NCI-H2171 (cell line): ENCODE results near the gene MEGF10.
"Not testable (repeated sequence)": the region's sequence is repeated elsewhere in the genome, so short reads cannot be mapped to it uniquely, and the experiment has no call there.

ENCODE experiments used
- DNase-seq: peaks from one replicate; lab custom pipeline; 2025; lab: John Stamatoyannopoulos, UW

MEGF10 gene

DNA sequence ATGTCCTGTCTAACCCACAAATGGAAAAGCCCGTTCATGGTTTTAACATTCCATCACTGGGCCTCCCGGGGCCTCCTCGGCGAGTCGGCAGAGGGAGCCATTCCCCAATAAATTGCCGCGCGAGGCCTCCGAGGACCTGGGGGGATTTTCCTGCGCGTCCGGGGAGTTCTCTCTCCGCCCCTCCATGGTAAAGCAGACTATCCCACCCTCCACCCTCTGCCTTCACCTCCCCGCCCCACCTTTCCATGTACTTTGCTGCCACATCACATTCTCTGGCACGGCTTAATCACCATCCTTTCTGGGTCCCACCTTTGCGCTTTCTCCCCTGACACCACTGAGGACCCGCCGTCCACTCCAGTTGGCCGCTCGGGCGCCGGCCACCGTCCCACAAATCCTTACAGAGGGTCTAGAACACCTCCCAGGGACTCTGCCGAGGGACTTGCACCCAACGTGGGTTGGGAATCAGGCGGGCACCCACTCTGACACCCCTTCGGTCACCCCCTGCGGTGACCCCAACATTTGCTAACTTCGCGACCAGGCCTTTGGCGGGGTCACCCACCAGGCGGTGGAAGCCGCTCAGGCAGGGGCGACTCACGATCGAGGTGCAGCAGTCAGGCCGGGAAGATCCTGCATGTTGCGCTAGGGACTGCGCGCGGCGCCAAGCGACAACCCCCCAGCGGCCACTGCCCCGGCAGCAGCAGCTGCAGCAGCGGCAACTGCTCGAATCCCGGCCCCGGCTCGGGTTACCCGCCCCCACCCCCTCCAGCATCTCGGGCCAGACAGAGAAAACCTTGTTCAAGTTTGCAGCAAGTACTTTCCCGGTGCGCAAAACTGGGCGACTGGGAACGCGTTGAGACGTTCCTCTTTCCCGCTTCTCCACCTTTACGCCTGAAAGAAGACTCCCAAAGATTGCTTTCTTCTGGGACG, at the start of gene MEGF10:
TSS of gene MEGF10 (plus strand) at position 778 of the 927 bp plus-strand sequence. CDS start 40,513 bp downstream, outside the sequence.
- DNase-seq = peak; percentile 40

DNA sequence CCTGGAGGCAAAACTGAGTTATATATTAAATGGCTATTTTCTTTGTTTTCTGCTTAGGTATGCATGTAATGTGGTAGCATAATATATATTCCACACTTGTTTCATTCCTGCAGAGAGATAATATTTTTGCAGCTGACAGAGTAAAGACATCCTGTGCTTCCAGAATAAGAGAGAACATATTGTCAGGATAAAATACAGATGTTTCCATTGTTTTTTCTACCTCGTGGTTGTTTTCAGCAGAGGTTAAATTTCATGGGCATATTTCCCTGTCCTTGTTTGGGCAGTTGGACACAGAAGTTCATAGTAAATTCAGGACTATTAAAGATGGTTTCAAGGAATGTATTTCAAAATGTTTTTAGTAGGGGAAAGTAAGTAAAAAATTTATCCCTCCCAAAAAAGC, 47.6 kb upstream of the MEGF10 start:
- DNase-seq = no peak

DNA sequence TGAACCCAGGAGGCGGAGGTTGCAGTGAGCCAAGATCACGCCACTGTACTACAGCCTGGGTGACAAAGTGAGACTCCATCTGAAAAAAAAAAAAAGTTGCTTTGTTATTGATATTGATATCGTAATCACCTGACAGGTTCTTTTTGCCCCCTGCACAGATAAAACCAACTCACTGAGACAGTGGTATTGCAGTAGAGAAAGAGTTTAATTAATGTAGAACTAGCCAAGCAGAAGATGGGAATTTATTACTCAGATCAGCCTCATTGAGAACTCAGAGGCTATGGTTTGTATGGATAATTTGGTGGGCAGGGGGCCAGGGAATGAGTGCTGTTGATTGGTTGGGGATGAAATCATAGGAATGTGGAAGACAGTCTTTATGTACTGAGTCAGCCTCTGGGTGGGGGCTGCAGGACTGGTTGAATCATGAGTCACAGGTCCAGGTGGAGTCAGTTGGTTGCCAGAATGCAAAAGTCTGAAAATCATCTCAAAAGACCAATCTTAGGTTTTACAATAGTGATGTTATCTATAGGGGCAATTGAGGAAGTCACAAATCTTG, 35.8 kb upstream of the MEGF10 start:
- DNase-seq = no peak

DNA sequence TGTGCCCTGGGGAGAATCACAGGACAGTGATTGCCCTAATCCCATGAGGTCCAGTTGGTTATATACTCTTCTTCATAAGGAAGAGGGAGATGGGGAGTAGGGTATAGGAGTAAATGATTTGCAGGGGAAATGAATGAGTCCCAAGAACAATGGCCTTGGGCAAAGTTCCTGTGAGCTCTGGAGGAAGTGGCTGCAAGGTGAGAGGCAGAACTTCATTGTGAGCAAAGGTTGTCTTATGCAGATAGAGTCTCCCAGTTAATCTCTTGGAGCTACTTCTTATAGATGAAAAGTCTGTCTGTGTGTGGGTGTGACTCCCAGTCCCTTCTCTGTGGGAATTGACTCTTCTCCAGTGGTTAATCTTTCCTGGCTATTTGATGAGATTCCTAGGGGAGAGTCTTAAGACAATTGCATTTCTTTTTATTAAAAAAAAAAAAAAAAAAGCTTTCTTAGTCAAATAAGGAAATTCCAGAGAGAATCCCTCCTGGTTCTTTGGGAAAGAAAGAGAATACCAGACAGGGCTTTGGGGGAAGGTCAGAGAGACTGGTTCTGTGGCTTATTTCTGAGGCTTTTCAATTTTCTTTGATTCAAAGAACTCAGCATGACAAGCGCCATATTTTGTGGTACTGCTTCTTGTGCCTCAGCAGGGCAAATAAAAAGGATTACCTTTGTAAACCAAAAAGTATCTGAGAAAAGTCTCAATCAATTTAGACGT, 33.6 kb upstream of the MEGF10 start:
- DNase-seq = no peak

DNA sequence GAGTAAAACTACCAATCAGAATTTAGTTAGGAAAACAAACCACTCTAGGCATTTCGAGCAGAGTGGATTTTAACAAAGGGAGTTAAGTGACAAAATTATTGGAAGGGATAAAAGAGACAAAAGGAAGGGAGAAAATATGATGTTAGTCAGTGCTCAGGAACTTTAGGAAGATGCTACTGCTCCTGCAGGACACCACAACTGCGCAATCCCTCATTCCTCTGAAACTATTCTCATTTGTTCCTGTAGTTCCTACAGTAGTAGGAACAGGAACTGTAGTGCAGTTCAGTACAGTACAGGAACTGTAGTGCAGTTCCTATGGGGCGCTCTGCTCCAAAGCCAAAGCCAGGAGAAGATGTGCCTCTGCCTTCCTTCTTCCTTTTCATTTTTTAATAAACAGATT, 29.9 kb upstream of the MEGF10 start:
- DNase-seq = no peak

DNA sequence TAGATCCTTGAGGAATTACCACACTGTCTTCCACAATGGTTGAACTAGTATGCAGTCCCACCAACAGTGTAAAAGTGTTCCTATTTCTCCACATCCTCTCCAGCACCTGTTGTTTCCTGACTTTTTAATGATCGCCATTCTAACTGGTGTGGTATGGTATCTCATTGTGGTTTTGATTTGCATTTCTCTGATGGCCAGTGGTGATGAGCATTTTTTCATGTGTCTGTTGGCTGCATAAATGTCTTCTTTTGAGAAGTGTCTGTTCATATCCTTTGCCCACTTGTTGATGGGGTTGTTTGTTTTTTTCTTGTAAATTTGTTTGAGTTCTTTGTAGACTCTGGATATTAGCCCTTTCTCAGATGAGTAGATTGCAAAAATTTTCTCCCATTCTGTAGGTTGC, 25.1 kb upstream of the MEGF10 start:
- not testable (repeated sequence) for DNase-seq

DNA sequence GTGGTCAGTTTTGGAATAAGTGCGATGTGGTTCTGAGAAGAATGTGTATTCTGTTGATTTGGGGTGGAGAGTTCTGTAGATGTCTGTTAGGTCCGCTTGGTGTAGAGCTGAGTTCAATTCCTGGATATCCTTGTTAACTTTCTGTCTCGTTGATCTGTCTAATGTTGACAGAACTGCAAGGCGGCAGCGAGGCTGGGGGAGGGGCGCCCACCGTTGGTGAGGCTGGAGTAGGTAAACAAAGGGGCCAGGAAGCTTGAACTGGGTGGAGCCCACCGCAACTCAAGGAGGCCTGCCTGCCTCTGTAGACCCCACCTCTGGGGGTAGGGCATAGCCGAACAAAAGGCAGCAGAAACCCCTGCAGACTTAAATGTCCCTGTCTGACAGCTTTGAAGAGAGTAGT, 22.3 kb upstream of the MEGF10 start:
- DNase-seq = not testable (repeated sequence)

DNA sequence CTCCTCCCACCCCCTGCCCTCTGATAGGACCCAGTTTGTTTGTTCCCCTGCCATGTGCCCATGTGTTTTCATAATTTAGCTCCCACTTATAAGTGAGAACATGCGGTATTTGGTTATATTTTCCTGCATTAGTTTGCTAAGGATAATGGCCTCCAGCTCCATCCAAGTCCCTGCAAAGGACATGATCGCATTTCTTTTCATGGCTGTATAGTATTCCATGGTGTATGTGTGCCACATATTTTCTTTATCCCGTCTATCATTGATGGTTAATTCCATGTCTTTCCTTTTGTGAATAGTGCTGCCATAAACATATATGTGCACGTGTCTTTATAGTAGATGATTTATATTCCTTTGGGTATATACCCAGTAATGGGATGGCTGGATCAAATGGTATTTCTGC, 19.9 kb upstream of the MEGF10 start:
- not testable (repeated sequence) for DNase-seq

DNA sequence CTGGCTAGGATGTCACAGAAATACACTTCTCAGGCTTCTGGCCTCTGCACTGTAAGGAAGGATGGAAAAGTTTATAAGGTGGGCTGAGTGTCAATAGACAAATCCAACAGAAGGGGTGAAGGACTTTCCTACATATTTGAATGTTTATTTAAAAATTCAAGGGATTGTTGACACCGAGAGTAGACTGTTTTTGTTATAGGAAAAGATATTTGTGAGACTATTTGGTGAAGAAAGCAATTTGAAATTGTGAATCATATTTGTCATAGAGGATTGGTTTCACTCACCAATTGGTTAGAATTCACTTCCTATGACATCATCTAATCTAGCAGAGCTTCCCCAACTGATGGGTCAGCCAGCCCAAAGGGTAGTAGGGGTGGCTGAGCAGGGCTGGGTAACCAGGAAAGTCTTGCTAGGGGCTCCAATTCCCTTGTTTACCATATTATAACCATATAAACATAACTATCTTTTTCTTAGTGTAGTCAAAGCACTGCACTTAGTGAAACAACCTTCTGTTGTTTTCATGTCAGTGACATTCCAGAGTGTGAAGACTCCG, 14.9 kb upstream of the MEGF10 start:
- no peak for DNase-seq

DNA sequence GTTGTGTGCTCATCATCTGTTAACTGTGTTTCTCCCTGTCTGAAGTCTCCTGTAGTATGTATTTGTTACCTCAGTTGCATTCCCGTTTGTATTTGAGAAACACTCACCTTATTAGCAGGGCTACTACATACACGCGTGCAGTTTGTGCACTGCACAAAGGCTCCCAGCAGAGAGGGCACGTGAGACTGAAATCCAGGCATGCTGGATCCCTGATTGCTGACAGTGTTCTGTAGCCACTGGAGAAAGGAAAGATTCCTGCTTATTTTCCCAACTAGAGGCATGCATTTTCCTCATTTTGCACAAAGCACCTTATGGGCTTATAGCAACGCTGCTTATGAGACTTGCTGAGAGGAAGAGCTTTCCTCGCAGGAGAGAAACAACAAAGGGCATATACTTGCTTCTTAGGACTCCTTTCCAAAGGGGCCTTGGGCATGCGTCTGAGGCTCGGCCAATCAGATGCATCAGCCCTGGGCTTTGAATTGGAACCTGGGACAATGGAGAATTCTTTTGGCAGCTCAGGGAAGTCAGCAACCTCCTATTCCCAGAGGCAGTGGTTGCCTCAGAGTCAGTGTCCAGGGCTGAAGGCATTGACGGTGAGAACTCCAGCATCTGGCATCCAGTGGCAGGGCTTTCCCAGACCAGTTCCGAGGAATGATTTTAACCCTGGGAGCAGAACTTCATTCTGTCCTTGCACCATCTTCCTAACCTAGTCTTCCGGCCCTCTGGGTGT, 9.9 kb upstream of the MEGF10 start:
- no peak for DNase-seq

DNA sequence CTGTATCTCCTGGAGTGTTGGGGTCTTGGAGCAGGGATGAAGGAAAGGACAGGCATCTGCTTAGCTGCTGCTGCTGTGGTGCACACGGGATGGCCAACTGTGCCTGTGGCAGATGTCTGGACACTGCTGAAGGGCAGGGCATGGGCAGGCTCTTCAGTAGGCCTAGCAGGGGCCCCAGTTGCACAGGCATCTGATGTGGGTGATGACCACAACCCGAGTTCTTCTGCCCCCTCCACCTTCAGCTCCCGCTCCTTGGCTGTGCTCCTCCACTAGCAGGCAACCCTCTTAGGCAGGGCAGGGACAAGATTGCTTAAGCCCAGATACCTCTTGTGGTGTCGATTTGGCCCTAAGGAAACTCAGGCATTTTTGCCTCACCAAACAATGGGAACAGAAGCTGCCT, 9.0 kb upstream of the MEGF10 start:
- no peak for DNase-seq

DNA sequence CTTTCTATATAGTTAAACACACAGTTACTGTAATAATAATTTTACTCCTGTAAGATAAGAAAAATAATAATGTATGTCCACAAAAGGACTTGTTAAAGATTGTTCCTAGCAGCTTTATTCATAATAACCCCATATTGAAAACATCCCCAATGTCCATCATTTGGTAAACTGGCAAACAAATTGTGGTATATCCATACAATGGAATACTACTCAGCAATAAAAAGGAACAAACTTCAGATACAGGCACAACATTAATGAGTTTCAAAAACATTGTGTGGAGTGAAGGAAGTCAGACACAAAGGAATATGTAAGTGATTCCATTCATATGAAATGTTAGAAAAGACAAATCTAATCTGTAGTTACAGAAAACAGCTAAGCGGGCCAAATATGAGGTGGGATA, 1.9 kb upstream of the MEGF10 start:
- DNase-seq = no peak

DNA sequence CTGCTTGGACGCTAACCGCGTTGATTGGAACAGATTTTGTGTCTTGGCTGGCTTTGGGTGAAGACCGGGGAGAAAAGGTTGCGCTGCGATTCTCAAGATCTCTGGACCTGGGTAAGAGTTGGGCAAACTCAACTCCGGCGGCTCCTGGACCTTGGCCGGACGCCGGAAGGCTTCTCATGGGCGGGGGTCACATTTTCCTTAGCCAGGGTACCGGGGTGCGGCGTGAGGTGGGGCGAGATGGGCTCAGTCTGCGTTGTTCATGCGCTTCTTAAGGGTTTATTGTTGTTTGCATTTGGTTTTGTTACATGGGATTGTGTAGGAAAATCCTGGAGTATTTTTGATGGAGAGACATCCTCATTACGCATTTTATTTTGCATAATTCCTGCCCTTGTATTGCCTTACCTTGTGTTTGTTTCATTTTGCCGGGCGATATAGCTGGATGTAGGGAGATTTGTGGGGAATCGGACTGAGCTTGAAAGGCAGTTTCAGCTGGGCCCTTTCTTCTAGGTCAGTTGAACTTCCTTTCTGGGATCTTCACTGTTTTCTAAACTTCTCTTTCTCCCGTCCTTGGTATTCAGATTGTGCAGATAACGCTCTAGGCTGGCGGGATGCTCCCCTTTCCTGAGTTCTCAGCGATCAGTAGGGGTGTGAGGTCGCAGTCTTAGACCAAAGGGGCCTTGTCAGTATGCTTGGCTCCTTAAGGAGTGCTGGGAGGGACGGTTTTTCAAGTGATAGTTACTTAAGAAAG, 524 bp downstream of the MEGF10 start:
- DNase-seq = no peak

DNA sequence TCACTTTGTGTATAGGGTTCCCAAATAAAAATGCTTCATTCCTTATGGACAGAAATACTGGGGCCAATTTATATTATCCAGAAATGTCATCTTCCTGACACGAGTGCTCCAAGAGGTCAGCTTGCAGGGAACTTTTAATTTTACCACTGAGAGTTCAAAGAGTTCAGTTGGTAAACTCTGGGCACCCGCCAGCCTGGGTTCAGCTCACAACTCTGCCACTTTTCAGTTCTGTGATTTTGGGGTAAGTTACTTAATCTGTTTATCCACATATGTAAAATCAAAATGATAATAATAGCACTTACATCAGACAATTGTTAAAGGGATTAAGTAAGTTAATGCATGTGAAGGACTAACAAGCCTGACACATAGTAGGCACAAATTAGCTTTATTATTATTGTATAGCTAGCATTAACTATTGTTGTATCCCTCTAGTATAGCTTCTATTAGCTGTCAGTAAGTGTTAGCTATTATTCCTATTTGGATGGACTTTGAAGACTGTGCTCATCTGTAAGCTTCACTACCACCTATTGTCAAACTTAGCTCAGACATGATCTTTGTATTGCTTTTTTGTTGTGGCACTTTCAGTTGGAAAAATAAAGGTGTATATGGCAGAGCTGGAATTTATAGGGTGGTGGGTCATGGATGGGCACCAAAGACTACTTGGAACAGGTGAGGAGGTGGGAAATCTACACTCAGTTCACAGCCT, 1.6 kb downstream of the MEGF10 start:
- DNase-seq = no peak

DNA sequence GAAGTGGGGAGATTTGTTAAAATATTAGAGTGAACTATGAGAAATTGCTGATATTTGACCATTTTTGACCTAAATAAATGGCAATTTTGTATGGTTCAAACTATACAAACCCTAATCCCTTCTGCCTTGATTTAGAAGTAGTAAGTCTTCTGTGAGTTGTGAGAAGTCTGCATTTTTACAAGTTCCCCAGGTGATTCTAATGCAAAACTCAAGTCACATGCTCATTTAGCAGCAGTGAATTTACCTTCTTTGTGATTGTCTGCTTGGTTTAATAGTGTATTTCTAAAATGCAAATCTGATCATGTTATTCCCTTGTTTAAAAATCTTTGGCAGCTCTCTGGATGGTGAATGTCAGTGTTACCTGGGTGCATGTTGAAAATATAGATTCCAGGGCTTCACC, 2.8 kb downstream of the MEGF10 start:
- DNase-seq = no peak

DNA sequence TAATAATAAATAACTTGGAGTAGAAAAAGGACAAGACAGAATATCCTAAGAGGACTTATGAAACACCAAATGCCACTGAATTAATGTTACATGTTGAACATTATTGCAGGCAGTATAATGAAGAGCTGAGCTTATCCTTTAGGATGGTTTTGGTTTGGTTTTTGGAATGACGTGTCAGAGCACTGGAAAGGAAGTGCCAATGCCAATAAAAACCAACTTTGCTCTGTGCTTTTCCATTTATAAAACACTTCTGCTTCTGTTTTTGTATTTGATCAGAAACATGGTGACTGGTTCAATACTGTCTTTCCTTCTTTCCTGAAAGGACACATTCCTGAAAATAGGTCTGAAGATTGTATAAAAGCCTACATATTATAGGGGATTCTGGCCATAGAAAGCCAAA, 4.2 kb downstream of the MEGF10 start:
- no peak for DNase-seq

DNA sequence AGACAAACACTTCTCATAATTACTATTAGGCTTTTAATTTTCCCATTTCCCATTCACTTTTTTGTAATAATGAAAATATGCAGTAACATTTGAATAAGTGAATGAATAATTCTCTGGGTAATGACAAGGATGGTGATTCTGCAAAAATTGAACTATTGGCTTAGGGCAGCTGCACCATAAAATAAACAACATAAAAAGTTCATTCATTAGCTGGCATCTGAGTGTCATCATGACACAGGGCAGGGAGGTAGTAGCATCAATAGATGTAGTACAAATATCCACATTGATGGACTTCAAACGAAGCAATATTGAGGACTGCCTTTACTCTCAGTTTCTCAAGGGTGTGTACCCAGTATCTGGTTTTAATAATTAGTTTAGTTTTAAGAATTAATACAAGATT, 4.9 kb downstream of the MEGF10 start:
- DNase-seq = no peak

DNA sequence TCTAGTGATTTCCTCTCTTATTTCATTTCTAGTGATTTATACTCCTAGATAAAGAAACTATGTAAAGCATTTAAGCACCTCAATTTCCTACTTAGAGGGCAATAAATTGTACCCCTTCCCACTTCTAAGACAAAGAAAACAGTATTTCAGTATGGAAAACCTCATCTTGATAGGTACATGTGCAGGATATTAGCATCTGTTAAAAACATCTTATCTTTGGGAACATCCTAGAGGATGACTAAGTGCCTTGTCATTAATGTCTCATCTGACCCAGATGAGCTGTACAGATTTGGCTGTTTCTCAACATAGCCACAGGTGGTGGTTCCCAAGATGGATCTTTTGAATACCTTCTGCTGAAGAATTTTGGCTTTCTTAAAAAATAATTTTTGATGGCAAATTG, 5.7 kb downstream of the MEGF10 start:
- no peak for DNase-seq

DNA sequence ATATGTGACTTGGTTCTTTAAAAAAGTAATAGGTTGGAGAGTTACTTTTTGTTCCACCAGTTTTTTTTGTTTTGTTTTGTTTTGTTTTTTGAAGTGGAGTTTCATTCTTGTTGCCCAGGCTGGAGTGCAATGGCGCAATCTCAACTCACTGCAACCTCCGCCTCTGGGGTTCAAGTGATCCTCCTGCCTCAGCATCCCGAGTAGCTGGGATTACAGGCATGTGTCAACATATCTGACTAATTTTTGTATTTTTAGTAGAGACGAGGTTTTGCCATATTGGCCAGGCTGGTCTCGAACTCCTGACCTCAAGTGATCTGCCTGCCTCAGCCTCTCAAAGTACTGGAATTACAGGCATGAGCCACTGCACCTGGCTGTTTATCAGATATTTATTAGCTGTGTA, 6.3 kb downstream of the MEGF10 start:
- not testable (repeated sequence) for DNase-seq

DNA sequence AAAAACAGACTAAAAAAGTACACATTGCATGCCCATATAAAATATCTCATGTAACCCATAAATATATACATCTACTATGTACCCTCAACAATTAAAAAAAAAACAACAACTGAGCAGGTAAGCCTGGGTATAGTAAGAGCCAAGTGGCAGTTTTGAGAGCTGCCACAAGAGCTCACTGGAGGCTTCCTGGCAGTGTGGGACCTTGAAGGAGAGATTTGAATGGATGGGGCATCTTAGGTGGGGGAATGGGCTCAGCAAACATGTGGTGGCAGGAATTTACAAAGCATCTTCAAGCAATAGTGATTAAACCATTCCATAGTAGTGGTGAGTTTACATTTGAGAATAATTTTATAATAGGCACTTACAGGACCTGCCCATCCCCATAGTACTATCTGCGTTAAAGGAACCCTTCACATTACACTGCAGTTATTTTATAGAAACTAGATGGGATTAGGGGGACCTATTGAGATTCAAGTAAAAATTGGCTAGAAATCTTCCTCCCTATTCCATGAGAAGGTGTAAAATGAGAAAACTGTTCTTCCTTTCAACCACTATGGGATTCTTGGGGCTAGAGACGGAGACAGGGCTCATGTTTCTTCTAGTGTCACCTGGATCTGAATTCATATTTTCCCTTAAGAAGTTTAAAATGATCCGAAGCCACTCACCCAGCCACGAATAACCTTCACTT, 6.9 kb downstream of the MEGF10 start:
- DNase-seq = no peak
